Measurements from ENCODE around the gene HPS1. TPM values are rescaled to one million over a fixed set of nuclear protein-coding genes. Genes with fewer than 3 reads are reported as not detected.

The HPS1 gene
- total and polyA plus RNA-seq, 2 donors (not counting 3 experiments of a cell fraction or from before 2014, with no cell fraction given), result 60.7 to 67.5 TPM

GRCh38 chr10:98466861-98467505, 20.2 kb upstream of the HPS1 start:
- CTCF ChIA-PET, result interaction anchor here (0.6 to 5.6 kb wide), 92 partner anchors 9 to 1153 kb away, joined by 3 to 220 read pairs (median 5); partner anchors contain the start of genes PYROXD2, R3HCC1L and SLC25A28
- no TSS peak for BruUV-seq (replicated peaks)
- H3K4me1 ChIP-seq (ENCODE audit: control insufficient read depth, extremely low read depth, insufficient read depth, low read length), result peaks cover 3% of the 10 kb centered on the region
- FAIRE-seq, result no peak
- TF ChIP-seq POLR2AphosphoS5 (IDR thresholded peaks at IDR 0.05; ENCODE audit: insufficient read depth, low read depth, low read length) (no peak), FOS (IDR thresholded peaks at IDR 0.05; ENCODE audit: borderline replicate concordance, insufficient read depth, low read length) (no peak), CTCF (IDR thresholded peaks at IDR 0.05; ENCODE audit: extremely low read depth in 1 of 2, insufficient read depth in 1 of 2, low read depth in 1 of 2, low read length in 2 of 2) (no peak), MAX (IDR thresholded peaks at IDR 0.05; ENCODE audit: insufficient read depth, insufficient read length) (no peak), EZH2 (IDR thresholded peaks at IDR 0.05; ENCODE audit: borderline replicate concordance, low read depth, low read length, severe bottlenecking) (no peak), MYC (IDR thresholded peaks at IDR 0.05; ENCODE audit: low read depth, low read length) (no peak), GATA2 (IDR thresholded peaks at IDR 0.05; ENCODE audit: insufficient read depth, insufficient read length, low read depth, low read length) (no peak), JUN (IDR thresholded peaks at IDR 0.05; ENCODE audit: borderline replicate concordance, insufficient read depth, insufficient read length, low read depth) (no peak), POLR2A (IDR thresholded peaks at IDR 0.05; ENCODE audit: low read depth, low read length) (no peak)
- no peaks in the 10 kb centered on the region for H3K36me3 ChIP-seq (ENCODE audit: control insufficient read depth in 2 of 2, extremely low read depth in 1 of 2, insufficient read depth in 2 of 2, low read length in 2 of 2)
- H4K20me1 ChIP-seq (replicated peaks; ENCODE audit: control insufficient read depth, extremely low read depth, insufficient read depth, low read length), result no peaks in the 10 kb centered on the region
- H3K4me2 ChIP-seq (ENCODE audit: insufficient read depth, low read length), result no peak overlapping the region
- H3K27ac ChIP-seq (ENCODE audit: insufficient read depth, low read depth, low read length), result no peak overlapping the region
- H2AFZ ChIP-seq (ENCODE audit: low read depth, low read length), result peak overlapping the region; percentile 46
- intact Hi-C loops (cut with micrococcal nuclease) (loop anchor here (1.0 to 10.0 kb wide), 9 partner anchors 150 to 964 kb away; partner anchors contain the start of gene GOT1), dilution Hi-C loops (cut with MboI; ENCODE audit: extremely low pct_ligation_motif_present, low sequenced_read_pairs) (no loop called here)
- no peak for DNase-seq (ENCODE audit: low read depth, low spot score)
- no peaks in the 10 kb centered on the region for H3K9me1 ChIP-seq (replicated peaks; ENCODE audit: control insufficient read depth, extremely low read depth, insufficient read depth, low read length)
- no peaks in the 10 kb centered on the region for H3K9me3 ChIP-seq (replicated peaks; ENCODE audit: control insufficient read depth, insufficient read depth, low read length)
- POLR2A ChIA-PET, result no interaction called here
- H3K9ac ChIP-seq (replicated peaks; ENCODE audit: extremely low read depth, insufficient read depth, low read length), result no peak overlapping the region
- no peak overlapping the region for H3K4me3 ChIP-seq (replicated peaks in 1 of 3; ENCODE audit: insufficient read depth in 1 of 3, low read depth in 1 of 3, low read length in 3 of 3)
- H3K27me3 ChIP-seq (ENCODE audit: control insufficient read depth in 2 of 2, insufficient read depth in 2 of 2, low read length in 2 of 2), result no peaks in the 10 kb centered on the region
- no peaks in the 10 kb centered on the region for H3K79me2 ChIP-seq (ENCODE audit: control insufficient read depth, insufficient read depth, low read length)

Data from endothelial cell of umbilical vein (primary cell).